NK-92 treated with Interleukin-12 subunit alpha and Interleukin-12 subunit beta, amount 100 ng/mL, for 24 hours (cell line): Measurements from ENCODE around the gene MAX.
"Not testable (repeated sequence)": the region's sequence is repeated elsewhere in the genome, so short reads cannot be mapped to it uniquely, and the experiment has no call there.

Experiments
- DNase-seq: peaks from one replicate; lab custom pipeline; 2025; lab: John Stamatoyannopoulos, UW

MAX gene

DNA sequence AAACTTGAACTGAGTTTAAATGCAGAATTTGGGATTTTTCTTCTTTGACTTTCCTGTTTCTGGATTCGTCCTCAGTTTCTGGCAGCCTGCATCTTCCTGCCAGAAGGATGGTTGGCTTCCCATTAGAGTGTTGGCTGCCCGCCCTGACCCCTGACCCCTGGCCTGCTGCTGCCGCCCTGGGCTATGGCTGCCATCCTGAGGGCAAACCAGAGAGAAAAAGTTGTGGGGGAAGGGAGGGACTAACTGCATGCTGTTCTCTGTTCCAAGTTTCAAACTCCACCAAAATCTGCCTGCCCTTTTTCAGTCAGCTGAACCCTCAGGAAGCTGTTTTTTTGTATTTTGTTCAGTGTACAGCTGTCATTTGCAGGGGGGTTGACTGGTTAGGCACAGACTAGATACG lies 67.3 kb downstream of the MAX start:
- no peak for DNase-seq

DNA sequence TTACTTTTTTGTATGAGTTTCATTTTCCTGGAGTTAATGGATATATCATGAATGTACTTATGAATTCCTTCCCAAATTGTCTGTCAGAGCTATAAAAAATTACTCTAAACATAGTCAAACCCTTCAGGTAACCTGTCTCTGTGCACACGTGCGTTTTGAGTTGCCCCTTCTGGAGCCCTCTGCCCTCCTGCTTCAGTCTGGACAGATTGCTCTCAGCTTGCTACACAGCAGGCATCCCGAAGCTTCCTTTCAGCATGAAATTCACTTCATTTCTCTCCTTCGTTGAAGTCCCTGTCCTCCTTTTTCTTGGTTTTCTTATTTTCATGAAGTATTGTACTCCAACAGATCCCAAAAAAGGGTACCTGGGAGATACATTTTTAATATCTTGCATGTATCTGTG lies 68.3 kb downstream of the MAX start:
- no peak for DNase-seq

DNA sequence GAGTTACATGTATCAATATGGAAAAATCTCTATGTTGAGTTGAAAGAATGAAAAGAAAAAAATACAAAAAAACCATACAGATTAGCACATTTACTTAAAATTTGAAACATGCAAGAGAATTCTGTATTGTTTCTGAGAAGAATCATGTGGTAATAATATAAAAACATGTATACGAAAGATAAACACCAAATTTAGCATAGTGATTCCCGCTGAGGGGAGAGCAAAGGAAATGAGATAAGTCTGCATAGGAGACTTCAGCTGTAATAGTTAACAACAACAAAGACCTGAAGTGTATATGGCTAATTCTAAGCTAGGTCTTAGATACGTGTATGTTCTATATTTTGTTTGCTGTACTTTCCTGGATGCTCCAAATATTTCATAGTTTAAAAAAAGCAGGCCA lies 69.1 kb downstream of the MAX start:
- no peak for DNase-seq

DNA sequence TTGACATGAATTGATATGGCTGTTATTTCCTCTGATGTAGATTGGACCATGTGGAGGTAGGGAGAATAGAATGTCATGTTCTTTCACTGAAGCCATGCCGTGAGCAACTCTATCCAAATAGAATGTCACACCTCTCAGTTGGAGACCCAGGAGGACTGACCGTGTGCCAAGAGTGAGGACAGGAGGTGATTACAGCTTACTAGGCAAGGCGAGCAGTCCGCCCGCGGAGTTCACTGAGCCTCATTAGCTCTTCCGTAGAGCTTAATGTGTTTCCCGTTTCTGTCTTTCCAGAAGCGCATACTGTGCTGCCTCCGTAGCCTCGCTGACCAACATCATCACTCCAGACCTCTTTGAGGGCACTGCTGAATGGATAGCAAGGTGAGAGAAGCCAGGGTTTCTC lies 70.0 kb downstream of the MAX start:
- no peak for DNase-seq

DNA sequence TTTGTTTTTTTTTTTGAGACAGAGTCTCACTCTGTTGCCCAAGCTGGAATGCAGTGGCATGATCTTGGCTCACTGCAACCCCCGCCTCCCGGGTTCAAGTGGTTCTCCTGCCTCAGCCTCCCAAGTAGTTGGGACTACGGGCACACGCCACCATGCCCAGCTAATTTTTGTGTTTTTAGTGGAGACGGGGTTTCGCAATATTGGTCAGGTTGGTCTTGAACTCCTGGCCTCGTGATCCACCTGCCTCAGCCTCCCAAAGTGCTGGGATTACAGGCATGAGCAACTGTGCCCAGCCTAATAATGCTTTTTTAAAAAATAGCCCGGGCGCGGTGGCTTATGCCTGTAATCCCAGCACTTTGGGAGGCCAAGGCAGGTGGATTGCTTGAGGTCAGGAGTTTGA lies 71.0 kb downstream of the MAX start:
- DNase-seq, result not testable (repeated sequence)

DNA sequence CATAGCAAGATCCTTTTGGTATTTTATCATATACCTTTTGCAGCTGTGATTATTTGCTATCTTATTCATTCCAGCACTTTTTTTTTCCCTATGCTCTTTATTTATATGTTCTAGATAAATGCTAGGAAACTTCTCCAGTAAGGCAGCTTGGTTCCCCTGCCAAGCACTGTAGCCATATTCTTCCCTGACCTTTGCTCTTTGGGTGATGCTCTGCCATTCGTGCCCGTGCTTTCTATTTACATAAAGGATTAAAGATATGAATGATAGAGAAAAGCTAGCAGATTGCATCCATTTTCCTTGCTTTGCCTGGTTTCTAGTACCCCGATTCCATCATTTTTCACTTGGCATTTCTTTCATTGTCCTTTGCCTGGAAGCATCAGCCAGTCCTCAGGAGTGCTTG lies 73.4 kb downstream of the MAX start:
- DNase-seq, result no peak

DNA sequence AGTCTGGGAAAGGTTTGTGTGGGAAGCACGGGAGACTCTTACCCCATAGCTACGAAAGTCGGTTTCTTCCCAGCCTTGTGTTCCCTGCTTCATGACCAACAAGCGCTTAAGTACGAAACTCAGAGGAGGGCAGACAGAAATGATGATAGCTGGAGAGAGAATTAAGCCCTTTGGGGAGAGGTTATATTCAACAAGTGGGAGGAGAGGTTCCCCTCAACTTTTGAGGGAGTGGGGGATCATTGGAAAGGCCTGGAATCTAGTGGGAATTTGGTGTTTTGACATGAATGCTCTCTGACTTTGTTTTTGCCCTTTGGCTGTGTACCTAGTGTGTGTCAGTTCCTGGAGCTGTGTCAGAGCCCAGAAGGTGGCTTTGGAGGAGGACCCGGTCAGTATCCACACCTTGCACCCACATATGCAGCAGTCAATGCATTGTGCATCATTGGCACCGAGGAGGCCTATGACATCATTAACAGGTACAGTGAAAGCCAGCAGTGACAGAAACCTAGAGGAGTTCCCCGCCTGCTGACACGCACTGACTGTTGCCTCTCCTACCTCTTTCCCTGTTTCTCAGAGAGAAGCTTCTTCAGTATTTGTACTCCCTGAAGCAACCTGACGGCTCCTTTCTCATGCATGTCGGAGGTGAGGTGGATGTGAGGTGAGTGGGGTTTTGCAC lies 75.1 kb downstream of the MAX start:
- DNase-seq, result no peak

DNA sequence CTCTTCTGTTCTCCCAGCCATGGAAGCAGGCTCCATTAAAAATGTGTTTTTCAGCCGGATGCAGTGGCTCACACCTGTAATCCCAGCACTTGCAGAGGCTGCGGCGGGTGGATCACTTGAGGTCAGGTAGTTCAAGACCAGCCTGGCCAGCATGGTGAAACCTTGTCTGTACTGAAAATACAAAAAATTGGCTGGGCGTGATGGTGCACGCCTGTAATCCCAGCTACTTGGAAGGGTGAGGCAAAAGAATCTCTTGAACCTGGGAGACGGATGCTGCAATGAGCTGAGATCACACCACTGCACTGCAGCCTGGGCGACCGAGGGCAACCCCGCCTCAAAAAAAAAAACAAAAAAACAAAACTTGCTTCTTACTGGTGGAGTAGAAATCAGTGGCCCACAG lies 75.8 kb downstream of the MAX start:
- no peak for DNase-seq

DNA sequence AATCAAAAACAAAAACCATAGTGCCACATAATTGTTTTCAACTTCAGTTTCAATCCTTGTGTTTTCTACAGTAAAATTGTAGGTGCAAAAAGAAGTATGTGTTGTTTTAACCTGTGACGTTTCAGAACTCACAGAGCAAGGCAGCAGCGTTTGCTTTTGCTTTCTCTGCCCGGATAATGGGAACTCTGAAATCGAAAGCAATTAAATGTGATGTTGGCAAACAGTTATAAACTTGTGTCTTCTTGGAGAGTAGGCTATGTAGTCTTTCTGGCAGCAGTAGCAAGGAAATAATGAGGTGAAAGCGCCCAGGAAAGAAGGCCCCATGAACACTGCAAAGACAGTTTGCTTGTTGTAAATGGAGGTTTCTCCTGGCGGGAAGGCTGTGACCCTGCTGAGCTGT lies 76.5 kb downstream of the MAX start:
- DNase-seq, result no peak
